Chondrocyte (in vitro differentiated cells): Measurements from ENCODE around the gene OR8B12. TPM values are rescaled to one million over a fixed set of nuclear protein-coding genes. Genes with fewer than 3 reads are reported as not detected.
"Not testable (repeated sequence)": the region's sequence is repeated elsewhere in the genome, so short reads cannot be mapped to it uniquely, and the experiment has no call there.

Experiments used
- DNase-seq: peaks from one replicate; pipeline ENCODE4 v3.0.0; 2021; ENCODE audit warnings: mixed read lengths, low spot score
- H3K27ac Mint-ChIP-seq: one replicate; pipeline ENCODE4 v1.8.0; 2021; ENCODE audit warnings: mild to moderate bottlenecking, moderate library complexity, mixed read lengths; ENCODE audit not compliant: unreplicated experiment
- H3K27me3 Mint-ChIP-seq: 2 replicates; pipeline ENCODE4 v1.8.0; 2021; ENCODE audit warnings: low read depth, mixed read lengths
- H3K36me3 Mint-ChIP-seq: 2 replicates; pipeline ENCODE4 v1.8.0; 2021; ENCODE audit warnings: low read depth, mixed read lengths
- H3K4me1 Mint-ChIP-seq: 2 replicates; pipeline ENCODE4 v1.8.0; 2021; ENCODE audit warnings: low read depth, mild to moderate bottlenecking, mixed read lengths
- H3K4me3 Mint-ChIP-seq: one replicate; pipeline ENCODE4 v1.8.0; 2021; ENCODE audit warnings: mild to moderate bottlenecking, moderate library complexity, mixed read lengths; ENCODE audit not compliant: unreplicated experiment
- H3K9me3 Mint-ChIP-seq: 2 replicates; pipeline ENCODE4 v1.8.0; 2021; ENCODE audit warnings: low read depth, mixed read lengths
- CTCF ChIP-seq: fragments of 200-600 bp; sonication (generic); IDR thresholded peaks from 2 replicates; pipeline ENCODE4 v1.5.0; 2021; ENCODE audit warnings: antibody characterized with exemption, mild to moderate bottlenecking, moderate library complexity
- total RNA-seq: library from RNA; stranded (reverse); gene quantifications from 3 replicates; pipeline ENCODE4 v1.2.1, GENCODE V29; 2021

The OR8B12 gene
- total RNA-seq, 1 donor from 2014 or later: not detected

- no peak for TF ChIP-seq CTCF
- H3K4me1 Mint-ChIP-seq: no peaks in the 10 kb centered on the region
- H3K9me3 Mint-ChIP-seq: no peaks in the 10 kb centered on the region
- peaks cover 35% of the 10 kb centered on the region for H3K27me3 Mint-ChIP-seq
- no peak for DNase-seq
- H3K36me3 Mint-ChIP-seq: no peaks in the 10 kb centered on the region
- H3K4me3 Mint-ChIP-seq: no peak overlapping the region
- H3K27ac Mint-ChIP-seq: no peak overlapping the region
These were observed 26.1 kb downstream of the OR8B12 start for GRCh38 chr11:124517314-124517713.

GRCh38 chr11:124514675-124515074, 28.8 kb downstream of the OR8B12 start:
- not testable (repeated sequence) for H3K9me3 Mint-ChIP-seq, H3K27ac Mint-ChIP-seq, DNase-seq, H3K36me3 Mint-ChIP-seq, H3K4me3 Mint-ChIP-seq, H3K4me1 Mint-ChIP-seq
- H3K27me3 Mint-ChIP-seq: peaks cover 32% of the 10 kb centered on the region

GRCh38 chr11:124514131-124514530, 29.3 kb downstream of the OR8B12 start:
- Mint-ChIP-seq H3K27ac (no peak overlapping the region), H3K9me3 (no peaks in the 10 kb centered on the region), H3K36me3 (no peaks in the 10 kb centered on the region), H3K4me3 (no peak overlapping the region), H3K4me1 (no peaks in the 10 kb centered on the region), H3K27me3 (peaks cover 32% of the 10 kb centered on the region)
- DNase-seq: no peak
- TF ChIP-seq CTCF: no peak

GRCh38 chr11:124511745-124512144, 31.7 kb downstream of the OR8B12 start:
- DNase-seq: no peak
- Mint-ChIP-seq H3K9me3 (peaks cover 13% of the 10 kb centered on the region), H3K36me3 (no peaks in the 10 kb centered on the region), H3K4me3 (no peak overlapping the region), H3K27ac (no peak overlapping the region), H3K27me3 (peaks cover 27% of the 10 kb centered on the region), H3K4me1 (no peaks in the 10 kb centered on the region)
- no peak for TF ChIP-seq CTCF

- Mint-ChIP-seq H3K36me3 (no peaks in the 10 kb centered on the region), H3K27ac (no peak overlapping the region), H3K4me3 (no peak overlapping the region), H3K27me3 (peaks cover 21% of the 10 kb centered on the region), H3K4me1 (no peaks in the 10 kb centered on the region), H3K9me3 (peaks cover 13% of the 10 kb centered on the region)
- DNase-seq: no peak
- TF ChIP-seq CTCF: no peak
These were observed 33.2 kb downstream of the OR8B12 start for GRCh38 chr11:124510279-124510678.

- no peak for TF ChIP-seq CTCF
- no peak for DNase-seq
- Mint-ChIP-seq H3K9me3 (no peaks in the 10 kb centered on the region), H3K4me3 (no peak overlapping the region), H3K36me3 (no peaks in the 10 kb centered on the region), H3K27ac (no peak overlapping the region), H3K4me1 (no peaks in the 10 kb centered on the region), H3K27me3 (peaks cover 28% of the 10 kb centered on the region)
These were observed 43.7 kb downstream of the OR8B12 start for GRCh38 chr11:124499711-124500110.
